ENCODE results near the gene CTIF.

DNA sequence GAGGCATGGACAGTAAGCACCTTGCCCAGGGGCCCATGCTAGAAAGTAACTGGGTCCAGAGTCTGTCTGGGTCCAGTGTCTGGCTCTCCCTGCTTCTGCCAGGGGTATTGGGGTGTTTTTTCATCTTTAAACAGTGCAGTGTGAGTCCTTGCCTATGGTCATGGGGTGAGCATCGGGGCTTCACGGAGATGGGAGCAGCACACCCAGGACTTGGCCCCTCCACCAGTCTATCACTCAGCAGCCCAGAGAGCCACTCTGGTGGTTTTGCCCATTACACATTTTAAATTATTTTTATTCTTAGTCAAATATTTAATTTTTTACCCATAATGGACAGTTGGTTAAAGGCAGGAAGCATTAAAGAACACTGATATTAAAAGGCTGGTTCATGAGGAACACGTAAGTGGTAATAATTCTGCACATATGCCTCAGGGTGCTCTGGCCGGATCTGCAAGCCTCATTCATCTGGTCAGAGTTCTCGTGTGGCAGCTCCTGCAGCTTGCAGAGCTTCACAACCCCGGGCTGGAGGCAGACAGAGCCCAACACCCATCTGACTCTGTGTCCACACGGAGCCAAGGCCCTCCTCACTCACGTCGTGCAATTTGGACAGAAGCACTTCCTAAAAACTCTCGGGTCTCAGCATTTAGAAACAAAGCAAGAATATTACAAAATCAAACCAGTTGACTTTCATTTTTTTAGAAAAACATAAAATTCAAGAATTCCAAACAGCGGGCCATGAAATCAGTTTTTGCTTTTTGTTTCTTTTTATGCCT, 204.1 kb downstream of the CTIF start:
- TF ChIP-seq, protein P1, sequence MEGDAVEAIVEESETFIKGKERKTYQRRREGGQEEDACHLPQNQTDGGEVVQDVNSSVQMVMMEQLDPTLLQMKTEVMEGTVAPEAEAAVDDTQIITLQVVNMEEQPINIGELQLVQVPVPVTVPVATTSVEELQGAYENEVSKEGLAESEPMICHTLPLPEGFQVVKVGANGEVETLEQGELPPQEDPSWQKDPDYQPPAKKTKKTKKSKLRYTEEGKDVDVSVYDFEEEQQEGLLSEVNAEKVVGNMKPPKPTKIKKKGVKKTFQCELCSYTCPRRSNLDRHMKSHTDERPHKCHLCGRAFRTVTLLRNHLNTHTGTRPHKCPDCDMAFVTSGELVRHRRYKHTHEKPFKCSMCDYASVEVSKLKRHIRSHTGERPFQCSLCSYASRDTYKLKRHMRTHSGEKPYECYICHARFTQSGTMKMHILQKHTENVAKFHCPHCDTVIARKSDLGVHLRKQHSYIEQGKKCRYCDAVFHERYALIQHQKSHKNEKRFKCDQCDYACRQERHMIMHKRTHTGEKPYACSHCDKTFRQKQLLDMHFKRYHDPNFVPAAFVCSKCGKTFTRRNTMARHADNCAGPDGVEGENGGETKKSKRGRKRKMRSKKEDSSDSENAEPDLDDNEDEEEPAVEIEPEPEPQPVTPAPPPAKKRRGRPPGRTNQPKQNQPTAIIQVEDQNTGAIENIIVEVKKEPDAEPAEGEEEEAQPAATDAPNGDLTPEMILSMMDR (conservative IDR thresholded peaks at IDR 0.05; ENCODE audit: low read length), result no peak
- no peak for TF ChIP-seq EZH2phosphoT487 (IDR thresholded peaks at IDR 0.05; ENCODE audit: borderline replicate concordance, low read depth, low read length)

Measured in OCI-LY7 (cell line).